ENCODE measurements around the gene TGFBR3L.
"Not testable (repeated sequence)": the region's sequence is repeated elsewhere in the genome, so short reads cannot be mapped to it uniquely, and the experiment has no call there.

The TGFBR3L gene

GRCh38 chr19:7918062-7918614, 3.5 kb downstream of the TGFBR3L start:
- not testable (repeated sequence) for DNase-seq

- DNase-seq, result no peak
Observed at GRCh38 chr19:7918615-7919421, 4.2 kb downstream of the TGFBR3L start.

GRCh38 chr19:7919610-7920518, 5.2 kb downstream of the TGFBR3L start, which contains the start of gene SNAPC2:
TSS of gene SNAPC2 (plus strand) at chr19:7920338. CDS start at chr19:7920367, 29 bp downstream.
- peak; percentile 83 to 85 for DNase-seq

- DNase-seq, result peak; percentile 95 to 98
Observed at GRCh38 chr19:7920519-7921301, 6.1 kb downstream of the TGFBR3L start.

- DNase-seq, result peak in 1 of 2 experiments; percentile 42
Observed at GRCh38 chr19:7921302-7921966, 6.8 kb downstream of the TGFBR3L start.

- no peak for DNase-seq
Observed at GRCh38 chr19:7921967-7922835, 7.6 kb downstream of the TGFBR3L start.

- DNase-seq, result no peak
Observed at GRCh38 chr19:7922836-7923195, 8.2 kb downstream of the TGFBR3L start.

- no peak for DNase-seq
Observed at GRCh38 chr19:7923295-7924191, 8.9 kb downstream of the TGFBR3L start.

- DNase-seq, result no peak
Observed at GRCh38 chr19:7924241-7924640, 9.6 kb downstream of the TGFBR3L start.

GRCh38 chr19:7924651-7925170, 10.1 kb downstream of the TGFBR3L start:
- DNase-seq, result no peak

GRCh38 chr19:7925171-7925851, 10.7 kb downstream of the TGFBR3L start:
- DNase-seq, result peak; percentile 48 to 59

GRCh38 chr19:7926021-7926726, 11.5 kb downstream of the TGFBR3L start, which contains the start of gene CTXN1:
TSS of gene CTXN1 (minus strand) at chr19:7926135. CDS start at chr19:7925538, 597 bp downstream.
- no peak for DNase-seq

GRCh38 chr19:7926727-7927604, 12.3 kb downstream of the TGFBR3L start:
- no peak for DNase-seq

- DNase-seq, result no peak
Observed at GRCh38 chr19:7927605-7928333, 13.1 kb downstream of the TGFBR3L start.

GRCh38 chr19:7928334-7928706, 13.7 kb downstream of the TGFBR3L start:
- no peak for DNase-seq

Measured in Kasumi-1 (cell line).